Colonic mucosa (tissue), 4 donors: ENCODE measurements around the gene TUBB. TPM values are rescaled to one million over a fixed set of nuclear protein-coding genes. Genes with fewer than 3 reads are reported as not detected.

Experiments
- DNase-seq: peaks from one replicate; pipeline ENCODE4 v3.0.0-alpha.2; 2020
- H3K27ac ChIP-seq: fragments of 200-600 bp; one replicate; pipeline ENCODE4 v1.8.0; 2021
- H3K27me3 ChIP-seq: fragments of 200-600 bp; one replicate; pipeline ENCODE4 v1.8.0; 2021
- H3K36me3 ChIP-seq: fragments of 200-600 bp; one replicate; pipeline ENCODE4 v1.8.0; 2021
- H3K4me1 ChIP-seq: fragments of 200-600 bp; one replicate; pipeline ENCODE4 v1.8.0; 2021; ENCODE audit warnings: mild to moderate bottlenecking
- H3K4me3 ChIP-seq: fragments of 200-600 bp; one replicate; pipeline ENCODE4 v1.8.0; 2021
- H3K9ac ChIP-seq, 2 donors: one replicate each; pipeline ENCODE4 v1.7.0; 2013; ENCODE audit warnings: control low read depth in 2 of 2, low read depth in 2 of 2, low read length in 2 of 2
- H3K9me3 ChIP-seq: fragments of 200-600 bp; one replicate; pipeline ENCODE4 v1.8.0; 2021
- CTCF ChIP-seq: fragments of 200-600 bp; IDR thresholded peaks from one replicate; pipeline ENCODE4 v1.8.0; 2022; ENCODE audit warnings: antibody characterized with exemption, mild to moderate bottlenecking
- intact Hi-C: fragments of 100-400 bp; cut with DNase I; formaldehyde crosslinking; loops from one replicate; pipeline ENCODE4 v1.14.1; 2022
- total RNA-seq, 2 donors: library from RNA; stranded (reverse); fragmentation: NEBNext Ultra II Directional in 1 of 2; extraction: Animal tissue kit (Norgen Biotek cat#: 25700) in 1 of 2; gene quantifications; one replicate each; pipeline ENCODE4 v1.2.1, GENCODE V29; 2021
- donor health status: healthy.
- donor health status: DM: no; HTN: no; CAD: no.
- donor health status: DM: no; HTN: no; CAD: no.

TUBB gene
- total RNA-seq, 2 donors from 2014 or later = 213 to 605 TPM

GRCh38 chr6:30770592-30770991 lies 50.4 kb downstream of the TUBB start:
- intact Hi-C loops = no loop called here

GRCh38 chr6:30774701-30775100 lies 54.5 kb downstream of the TUBB start:
- H3K4me1 ChIP-seq = peaks cover 19% of the 10 kb centered on the region
- H3K27ac ChIP-seq = no peak overlapping the region
- H3K4me3 ChIP-seq = no peak overlapping the region
- no peak overlapping the region for H3K9ac ChIP-seq
- DNase-seq = no peak
- intact Hi-C loops = no loop called here
- no peaks in the 10 kb centered on the region for H3K27me3 ChIP-seq
- no peaks in the 10 kb centered on the region for H3K9me3 ChIP-seq
- no peaks in the 10 kb centered on the region for H3K36me3 ChIP-seq
- no peak for TF ChIP-seq CTCF

More at GRCh38 chr6:30770592-30770991, 50.4 kb downstream of the TUBB start:
- Histone ChIP-seq H3K4me3 (no peak overlapping the region), H3K27ac (peak overlapping the region; percentile 22), H3K9ac (no peak overlapping the region), H3K9me3 (no peaks in the 10 kb centered on the region), H3K4me1 (no peaks in the 10 kb centered on the region), H3K27me3 (no peaks in the 10 kb centered on the region), H3K36me3 (no peaks in the 10 kb centered on the region)
- no peak for DNase-seq
- no peak for TF ChIP-seq CTCF

Other genes with a start within 250 kb of the TUBB start
- gene HLA-E, start 230.8 kb upstream of the TUBB start, total RNA-seq = 100 to 1,000 TPM; 208 to 471 TPM
- gene GNL1, start 163.9 kb upstream of the TUBB start, total RNA-seq = 10 to 100 TPM; 42.2 to 49.3 TPM
- 1 to 10 TPM; 3.9 to 7.2 TPM for gene PRR3, start 163.1 kb upstream of the TUBB start, total RNA-seq
- gene ABCF1, start 148.9 kb upstream of the TUBB start, total RNA-seq = 10 to 100 TPM; 43.6 to 61.3 TPM
- 10 to 100 TPM; 46.9 to 78.2 TPM for gene PPP1R10, start 103.1 kb upstream of the TUBB start, total RNA-seq
- gene MRPS18B, start 102.5 kb upstream of the TUBB start, total RNA-seq = 10 to 100 TPM; 63.6 to 70.3 TPM
- 10 to 100 TPM; 11.5 to 15.9 TPM for gene ATAT1, start 93.5 kb upstream of the TUBB start, total RNA-seq
- gene C6orf136, start 73.2 kb upstream of the TUBB start, total RNA-seq = 10 to 100 TPM; 71.3 to 83.3 TPM
- gene DHX16, start 47.3 kb upstream of the TUBB start, total RNA-seq = 10 to 100 TPM; 25.9 to 35.1 TPM
- gene PPP1R18, start 33.7 kb upstream of the TUBB start, total RNA-seq = 10 to 100 TPM in 1 of 2 donors, 1 to 10 TPM in 1; 8.3 to 22.8 TPM
- gene NRM, start 29.4 kb upstream of the TUBB start, total RNA-seq = 10 to 100 TPM in 1 of 2 donors, 1 to 10 TPM in 1; 7.4 to 19.2 TPM
- gene MDC1, start 3.1 kb upstream of the TUBB start, total RNA-seq = 10 to 100 TPM; 14.0 to 59.0 TPM
- 100 to 1,000 TPM; 130 to 158 TPM for gene FLOT1, start 22.3 kb downstream of the TUBB start, total RNA-seq
- gene IER3, start 24.2 kb downstream of the TUBB start, total RNA-seq = 10 to 100 TPM; 47.2 to 92.8 TPM
- gene DDR1, start 164.2 kb downstream of the TUBB start, total RNA-seq = 100 to 1,000 TPM; 261 to 267 TPM
- gene GTF2H4, start 187.9 kb downstream of the TUBB start, total RNA-seq = 10 to 100 TPM; 15.8 to 25.7 TPM
- gene VARS2, start 193.9 kb downstream of the TUBB start, total RNA-seq = 10 to 100 TPM; 27.5 to 55.6 TPM
- 1 to 10 TPM in 1 of 2 donors, not detected in 1; 1.3 TPM for gene SFTA2, start 211.8 kb downstream of the TUBB start, total RNA-seq
- gene MUCL3, start 220.6 kb downstream of the TUBB start, total RNA-seq = under 1 TPM in 1 of 2 donors, not detected in 1; 0.30 TPM